Smooth muscle cell of the brain vasculature (primary cell): ENCODE measurements around the gene THADA.
"Not testable (repeated sequence)": the region's sequence is repeated elsewhere in the genome, so short reads cannot be mapped to it uniquely, and the experiment has no call there.

ENCODE experiments used
- DNase-seq: peaks from one replicate; pipeline ENCODE4 v3.0.0-alpha.2; 2012; ENCODE audit warnings: low read depth, low spot score

The THADA gene

DNA sequence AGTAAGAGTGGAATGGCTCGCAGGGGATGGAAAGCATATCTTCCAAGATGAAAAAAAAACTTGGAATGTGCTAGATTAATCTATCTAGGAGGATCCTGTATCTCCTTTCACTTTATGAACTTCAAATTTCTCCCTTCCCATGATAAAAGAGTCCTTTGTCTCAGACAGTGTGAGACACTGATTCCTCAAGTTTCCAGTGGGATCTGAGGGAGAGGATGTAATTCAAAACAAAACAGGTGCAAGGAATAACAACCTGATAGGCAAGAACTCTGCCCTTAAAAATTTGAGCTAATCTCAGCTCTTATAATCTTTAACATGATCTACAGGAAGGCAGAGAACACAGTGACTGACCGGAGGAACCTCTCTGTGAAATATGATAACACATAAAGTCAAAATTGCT is 207.5 kb downstream of the THADA start:
- DNase-seq = no peak

DNA sequence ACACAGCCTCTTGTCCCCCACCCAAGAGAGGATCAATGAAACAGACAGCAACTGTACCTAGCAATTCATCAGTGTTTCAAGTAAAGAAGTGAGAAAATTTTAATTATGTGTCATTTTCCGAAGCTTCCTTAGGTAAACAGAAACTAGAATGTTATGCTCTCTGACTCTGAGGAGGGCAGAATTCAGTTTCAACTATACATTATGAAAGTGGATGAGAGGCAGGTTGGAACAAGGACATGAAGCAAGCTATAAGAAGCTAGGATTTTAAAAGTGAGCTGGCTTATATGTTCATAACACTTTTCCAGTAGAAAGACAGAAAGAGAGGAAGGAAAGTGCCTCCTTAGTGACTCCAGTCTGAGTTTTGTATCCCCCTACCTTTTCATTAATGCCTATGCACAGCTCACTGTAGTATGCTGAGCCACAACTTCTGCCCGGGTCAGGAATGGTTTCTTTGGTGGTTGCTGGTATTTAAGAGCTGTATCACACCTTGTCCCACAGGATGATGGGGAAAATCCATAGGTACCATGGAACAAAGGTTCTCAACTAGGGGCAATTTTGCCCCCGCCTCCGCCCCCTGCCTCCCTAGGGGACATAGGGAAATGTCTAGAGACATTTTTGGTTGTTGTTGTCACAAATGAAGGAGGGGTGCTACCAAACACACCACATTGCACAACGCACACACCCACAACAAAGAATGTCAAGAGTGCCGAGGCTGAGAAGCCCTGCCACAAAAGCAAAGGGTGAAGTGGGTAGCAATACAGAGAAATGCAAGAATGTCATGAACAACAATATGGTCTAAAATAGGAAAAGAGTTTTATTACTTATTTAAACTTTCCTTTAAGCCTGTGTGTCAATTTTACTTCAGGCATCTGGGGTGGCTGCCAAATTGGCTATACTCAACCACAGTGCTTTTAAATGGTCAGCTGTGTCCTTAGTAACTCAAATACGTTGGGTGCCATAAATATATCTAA is 208.5 kb downstream of the THADA start:
- no peak for DNase-seq

DNA sequence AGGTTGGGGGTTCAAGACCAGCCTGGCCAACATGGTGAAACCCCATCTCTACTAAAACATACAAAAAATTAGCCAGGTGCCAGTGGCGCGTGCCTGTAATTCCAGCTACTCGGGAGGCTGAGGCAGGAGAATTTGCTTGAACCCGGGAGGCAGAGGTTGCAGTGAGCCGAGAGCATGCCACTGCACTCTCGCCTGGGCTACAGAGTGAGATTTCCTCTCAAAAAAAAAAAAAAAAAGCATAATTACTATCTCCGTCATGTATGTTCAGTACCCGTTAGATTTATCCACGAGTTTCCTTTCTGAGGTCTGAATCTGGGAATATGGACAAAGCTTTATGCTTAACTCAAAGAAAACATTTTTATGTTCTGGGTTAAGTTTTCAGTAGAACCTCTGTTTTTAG is 209.2 kb downstream of the THADA start:
- DNase-seq = not testable (repeated sequence)

DNA sequence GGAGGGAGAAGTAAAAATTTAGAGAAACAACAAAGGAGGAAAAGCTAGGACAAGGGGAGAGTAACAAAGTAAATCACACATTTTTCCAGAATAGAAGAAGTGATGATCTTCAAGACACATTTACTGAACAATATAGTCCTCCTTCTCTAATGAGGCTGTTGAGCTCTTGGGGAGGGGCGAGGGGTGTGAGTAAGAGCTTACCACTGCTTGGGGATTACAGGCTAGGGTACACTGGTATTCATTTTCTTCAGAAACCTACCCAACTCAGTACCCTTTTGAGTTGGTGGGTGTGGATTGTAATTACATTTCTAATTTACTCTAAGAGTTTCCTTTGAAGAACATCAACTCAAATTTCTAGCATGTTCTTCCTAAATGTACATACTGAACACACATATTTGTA is 211.7 kb downstream of the THADA start:
- DNase-seq = no peak

DNA sequence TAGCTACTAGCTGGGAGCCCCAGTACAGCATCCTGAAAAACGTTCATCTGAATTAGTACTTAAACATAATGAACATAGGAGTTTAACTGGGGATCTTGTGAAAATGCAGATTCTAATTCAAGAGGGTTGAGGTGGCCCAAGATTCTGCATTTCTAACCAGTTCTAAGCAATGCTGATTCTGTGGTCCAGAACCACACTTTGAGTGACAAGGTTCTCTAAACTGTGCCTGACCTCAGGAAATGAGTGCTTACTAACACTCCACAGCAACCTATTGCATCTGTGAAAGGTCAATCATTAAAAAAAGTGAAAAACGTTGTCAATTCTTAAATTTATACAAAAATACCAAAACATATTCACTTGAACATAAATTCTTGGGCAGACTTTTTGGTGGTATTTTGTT is 212.3 kb downstream of the THADA start:
- no peak for DNase-seq

DNA sequence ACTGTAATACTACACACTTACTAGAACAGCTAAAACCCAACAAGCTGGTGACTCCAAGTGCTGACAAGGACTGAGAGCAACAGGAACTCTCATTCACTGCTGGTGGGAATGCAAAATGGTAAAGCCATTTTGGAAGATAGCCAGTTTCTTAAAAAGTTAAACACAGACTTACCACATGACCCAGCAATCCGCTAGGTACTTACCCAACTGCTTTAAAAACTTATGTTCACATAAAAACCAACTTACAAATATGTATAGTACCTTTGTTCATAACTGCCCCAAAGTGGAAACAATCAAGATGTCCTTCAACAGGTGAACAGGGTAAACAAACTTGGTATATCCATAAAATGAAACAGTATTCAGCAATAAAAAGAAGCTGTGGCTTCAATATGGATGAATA is 216.3 kb downstream of the THADA start:
- DNase-seq = no peak

DNA sequence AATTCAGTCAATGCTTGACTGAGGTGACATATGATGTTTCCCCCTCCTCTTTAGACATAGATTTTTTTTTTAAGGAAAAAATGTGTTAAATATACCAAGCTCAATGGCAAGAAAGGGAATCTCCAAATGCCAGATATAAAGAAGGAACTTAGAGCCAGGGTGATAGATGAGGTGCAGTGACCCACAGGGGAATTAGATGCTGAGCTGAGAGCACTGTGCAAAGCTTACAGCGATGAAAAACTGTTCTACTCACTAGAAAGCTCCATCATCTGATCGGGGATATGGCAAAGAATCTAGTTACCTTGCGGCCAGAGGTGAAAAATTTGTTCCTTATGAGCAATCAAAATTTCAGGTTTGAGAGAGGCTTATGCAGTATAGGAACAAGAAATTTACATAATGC is 218.5 kb downstream of the THADA start:
- DNase-seq = no peak

DNA sequence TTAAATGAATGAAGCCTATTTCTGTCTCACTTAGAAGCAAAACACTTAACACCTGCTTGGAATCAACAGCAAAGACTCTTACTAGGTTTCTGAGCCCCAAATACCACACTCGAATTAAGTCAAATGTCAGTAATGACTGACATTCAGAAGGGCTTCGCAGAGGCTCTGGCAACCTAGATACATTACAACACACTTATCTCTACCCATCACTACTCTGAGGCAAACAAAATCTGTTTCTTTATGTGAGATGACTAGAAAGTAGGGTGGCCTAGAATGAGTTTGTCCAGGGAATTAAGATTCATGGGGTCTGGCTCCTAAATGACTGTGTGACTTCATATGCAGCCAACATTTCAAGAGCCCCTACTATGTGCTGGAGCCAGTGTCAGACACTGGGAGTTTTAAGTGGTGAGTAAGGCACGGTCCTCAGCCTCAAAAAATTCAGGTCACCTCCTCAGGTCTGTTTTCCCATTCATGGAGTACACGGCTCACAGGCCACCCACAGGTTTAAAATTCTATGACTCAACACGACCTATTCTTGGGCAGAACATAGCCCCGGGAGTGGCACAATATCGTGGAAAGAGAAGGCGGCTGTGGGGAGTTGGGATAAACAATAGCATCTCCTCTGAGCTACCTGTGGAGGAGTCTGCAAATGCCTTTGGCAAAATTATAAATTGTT is 219.2 kb downstream of the THADA start:
- DNase-seq = no peak

DNA sequence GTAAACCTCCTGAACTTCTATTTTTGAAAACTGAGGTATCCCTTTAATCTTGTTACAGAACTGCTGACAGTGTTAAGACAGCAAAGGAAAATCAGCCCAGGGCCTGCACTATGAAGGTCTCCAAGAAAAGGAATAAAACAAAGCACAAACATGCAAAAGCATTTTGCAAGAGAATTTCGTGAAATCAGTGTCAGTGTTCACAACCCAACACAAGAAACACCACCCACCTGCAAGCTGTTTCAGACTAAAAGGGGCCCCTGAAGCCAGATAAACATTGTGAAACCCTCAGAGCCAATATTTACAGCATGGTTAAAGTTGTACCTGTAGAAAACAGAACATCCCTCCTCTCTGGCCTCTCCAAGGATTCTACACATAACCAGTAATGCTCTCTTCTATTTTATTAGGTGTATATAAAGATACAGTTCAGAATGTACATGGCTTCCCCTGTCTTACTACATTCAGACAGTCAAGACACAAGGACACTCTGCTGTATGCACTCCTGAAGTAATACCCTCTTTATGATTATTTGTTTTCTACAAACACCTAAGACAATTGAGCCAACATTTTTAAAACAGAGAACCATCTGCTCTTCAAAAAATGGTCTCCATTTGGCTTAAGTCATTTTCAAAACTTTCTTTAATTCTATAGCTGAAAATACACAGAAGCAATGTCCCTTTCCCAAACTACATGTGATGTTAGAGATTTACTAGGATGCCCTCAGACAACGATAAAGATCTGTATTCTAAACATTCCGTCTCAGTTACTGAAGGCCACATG is 219.9 kb downstream of the THADA start:
- DNase-seq = no peak

DNA sequence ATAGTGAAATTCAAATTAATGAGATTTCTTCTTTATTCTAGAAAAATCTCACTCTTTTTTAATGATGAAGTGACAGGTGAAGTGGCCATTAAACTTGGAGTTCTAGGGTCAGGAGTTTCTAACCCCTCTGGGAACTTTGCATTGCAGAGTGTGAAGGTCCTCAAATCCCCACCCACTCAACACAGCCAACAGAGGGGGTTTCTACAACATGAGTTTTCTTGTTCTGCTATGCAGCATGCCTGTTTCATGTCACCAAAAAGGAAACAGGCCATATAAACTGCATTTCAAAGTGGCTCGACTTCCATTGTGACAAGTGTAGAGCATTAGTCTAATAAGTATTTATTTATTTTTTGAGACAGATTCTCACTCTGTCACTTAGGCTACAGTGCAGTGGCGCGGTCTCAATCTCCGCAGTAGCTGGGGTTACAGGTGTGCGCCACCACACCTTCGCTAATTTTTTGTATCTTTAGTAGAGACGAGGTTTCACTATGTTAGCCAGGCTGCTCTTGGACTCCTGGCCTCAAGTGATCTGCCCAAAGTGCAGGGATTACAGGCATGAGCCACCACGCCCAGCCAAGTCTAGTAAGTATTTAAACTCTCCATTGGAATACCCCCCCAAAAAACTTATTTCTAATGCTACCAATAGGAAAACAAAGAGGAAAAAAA is 223.3 kb downstream of the THADA start:
- DNase-seq = no peak

DNA sequence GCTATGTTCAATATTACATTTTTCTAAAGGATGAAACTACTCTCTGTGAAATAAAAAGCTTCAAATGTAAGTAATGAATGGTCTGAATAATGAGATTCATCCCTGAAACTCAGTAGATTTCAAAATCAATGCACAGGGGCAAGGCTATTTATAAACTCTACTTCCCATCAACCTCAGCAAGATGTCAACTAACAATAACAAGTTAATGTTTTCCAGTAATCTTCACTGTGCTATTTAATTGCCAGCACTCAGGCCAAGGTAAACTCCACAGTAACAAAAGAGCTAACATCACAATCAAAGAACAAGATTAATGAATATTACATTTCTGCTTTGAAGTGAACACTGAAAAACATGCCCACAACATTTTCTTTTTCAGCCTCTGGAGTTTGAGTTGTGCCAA is 225.1 kb downstream of the THADA start:
- DNase-seq = no peak

DNA sequence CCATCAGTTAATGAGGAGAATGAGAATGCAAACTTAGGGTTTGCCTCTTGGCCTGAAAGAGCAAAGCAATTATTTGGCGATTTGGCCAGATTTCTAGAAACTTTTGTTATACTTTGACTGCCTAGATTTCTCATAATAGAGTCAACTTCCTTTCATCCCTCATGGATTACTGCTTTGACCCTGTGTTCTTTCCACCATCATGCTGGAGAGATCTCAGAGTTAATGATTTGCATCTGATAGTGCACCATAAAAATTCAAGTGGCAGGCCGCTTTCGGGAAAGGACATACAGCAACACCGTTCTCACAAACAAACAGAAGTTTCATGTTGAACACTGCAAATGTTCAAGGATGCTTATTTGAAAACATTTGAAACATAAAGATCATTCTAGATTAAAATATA is 225.7 kb downstream of the THADA start:
- DNase-seq = no peak

DNA sequence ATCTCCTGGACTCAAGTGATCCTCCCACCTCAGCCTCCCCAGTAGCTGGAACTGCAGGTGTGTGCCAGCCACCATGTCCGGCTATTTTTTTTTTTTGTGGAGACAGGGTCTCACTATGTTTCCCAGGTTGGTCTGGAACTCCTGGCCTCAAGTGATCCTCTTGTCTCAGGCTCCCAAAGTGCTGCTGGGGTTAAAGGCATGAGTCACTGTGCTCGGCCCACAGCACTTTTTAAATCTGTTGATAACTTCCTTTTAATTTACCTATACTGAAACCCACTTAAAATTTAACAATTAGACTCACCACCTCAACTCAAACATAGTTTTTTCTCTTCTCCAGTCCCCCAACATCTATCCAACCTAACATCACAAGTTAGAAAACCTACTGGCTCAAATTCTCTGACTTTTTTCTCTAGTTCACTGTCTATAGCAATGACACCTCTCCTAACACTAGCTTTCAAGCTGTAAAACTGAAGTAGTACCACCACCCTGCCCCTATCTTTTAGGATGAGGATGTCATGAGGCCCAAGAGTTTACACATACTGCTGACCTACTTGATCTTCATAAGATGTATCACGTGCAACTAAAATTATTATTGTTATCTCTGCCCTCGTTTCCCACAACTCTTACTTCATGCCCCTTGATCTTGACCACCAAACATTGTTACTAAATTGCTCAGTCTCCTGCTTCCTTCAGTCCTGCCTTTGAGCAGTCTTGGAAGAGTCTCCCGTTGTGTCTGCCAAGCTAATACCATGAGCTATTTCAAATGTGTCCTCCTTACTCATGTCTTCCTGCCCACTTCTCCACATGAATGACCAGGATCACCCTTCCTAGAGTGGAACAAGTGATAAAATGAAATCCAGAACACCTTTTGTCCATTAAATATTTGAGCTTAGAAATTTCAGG is 227.1 kb downstream of the THADA start:
- DNase-seq = no peak

DNA sequence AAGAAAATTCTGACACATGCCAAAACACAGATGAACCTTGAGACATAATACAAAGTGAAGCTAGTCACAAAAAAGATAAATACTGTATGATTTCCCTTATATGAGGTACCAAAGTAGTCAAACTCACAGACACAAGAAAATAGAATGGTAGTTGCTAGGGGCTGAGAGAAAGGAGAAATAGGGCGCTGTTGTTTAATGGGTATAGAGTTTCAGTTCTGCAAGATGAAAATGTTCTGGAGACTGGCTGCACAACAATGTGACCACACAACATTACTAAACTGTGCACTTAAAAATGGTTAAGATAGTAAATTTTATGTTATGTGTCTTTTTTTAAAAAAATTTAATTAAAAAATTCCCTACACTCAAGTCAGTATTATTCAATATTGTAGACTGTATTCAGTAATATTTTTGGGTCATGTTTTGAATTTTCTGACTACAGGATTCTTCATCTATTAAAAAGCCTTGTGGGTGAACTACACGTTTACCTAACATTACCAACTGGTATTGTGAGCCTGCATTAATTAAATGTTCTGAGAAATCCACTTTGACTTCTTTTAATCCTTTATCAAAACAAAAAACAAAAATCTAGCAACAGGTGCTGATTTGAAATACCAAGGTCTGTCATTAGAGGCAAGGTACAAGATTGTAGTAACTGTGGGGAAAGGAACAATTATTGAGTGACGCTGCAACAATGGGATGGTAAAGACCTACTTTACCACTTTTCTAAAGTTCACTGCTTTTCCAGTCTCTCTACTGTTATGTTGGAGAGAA is 228.6 kb downstream of the THADA start:
- DNase-seq = no peak

DNA sequence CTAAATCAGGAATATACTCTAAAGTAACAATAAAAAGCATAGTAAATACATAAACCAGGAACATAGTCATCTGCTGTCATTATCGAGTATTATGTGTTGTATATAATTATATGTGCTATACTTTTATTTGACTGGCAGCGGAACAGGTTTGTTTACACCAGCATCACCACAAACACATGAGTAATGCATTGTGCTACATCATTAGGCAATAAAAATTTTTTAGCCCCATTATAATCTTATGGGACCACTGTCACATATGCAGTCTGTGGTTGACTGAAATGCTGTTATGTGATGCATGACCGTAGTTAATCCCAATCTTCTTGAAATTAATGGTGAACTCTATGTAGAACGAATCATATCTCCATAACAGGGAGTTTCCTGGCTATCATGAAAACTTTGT is 232.7 kb downstream of the THADA start:
- no peak for DNase-seq

DNA sequence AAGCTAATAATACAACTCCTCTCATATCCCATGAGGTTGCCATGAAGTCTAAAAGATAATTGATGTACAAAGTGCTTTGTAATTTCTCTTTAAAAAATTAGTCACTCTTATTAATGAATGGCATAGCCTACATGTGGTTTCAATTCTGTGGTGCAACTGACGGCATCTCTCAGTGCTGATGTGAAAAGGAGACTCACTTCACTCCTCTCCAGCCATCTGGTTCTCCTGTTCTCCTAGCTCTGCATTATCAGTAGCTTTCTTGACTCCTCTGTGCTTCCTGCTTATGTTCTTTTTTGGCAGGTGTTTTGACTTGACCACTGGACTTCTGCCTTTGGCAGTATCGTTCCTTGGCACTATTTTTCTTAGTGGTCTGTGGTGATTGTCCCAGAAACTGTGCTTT is 234.6 kb downstream of the THADA start:
- DNase-seq = no peak

DNA sequence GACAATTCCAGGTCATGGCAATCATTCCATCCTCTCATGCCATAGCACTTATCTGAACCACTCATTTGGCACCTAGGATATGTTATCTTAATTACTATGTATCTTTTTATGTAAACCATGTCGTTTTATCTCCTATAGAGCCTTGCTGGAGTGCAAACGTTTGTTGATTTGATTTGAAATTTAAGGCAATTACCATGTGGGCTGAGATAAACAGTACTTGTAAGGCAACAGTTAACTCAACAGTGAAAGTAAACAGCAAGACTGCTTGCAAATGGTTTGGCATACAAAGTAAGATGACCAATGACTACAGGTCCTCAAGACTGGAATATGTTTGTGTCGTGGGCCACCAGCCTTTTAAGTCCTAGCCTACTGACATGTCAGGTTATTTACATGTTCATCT is 235.7 kb downstream of the THADA start:
- DNase-seq = no peak

DNA sequence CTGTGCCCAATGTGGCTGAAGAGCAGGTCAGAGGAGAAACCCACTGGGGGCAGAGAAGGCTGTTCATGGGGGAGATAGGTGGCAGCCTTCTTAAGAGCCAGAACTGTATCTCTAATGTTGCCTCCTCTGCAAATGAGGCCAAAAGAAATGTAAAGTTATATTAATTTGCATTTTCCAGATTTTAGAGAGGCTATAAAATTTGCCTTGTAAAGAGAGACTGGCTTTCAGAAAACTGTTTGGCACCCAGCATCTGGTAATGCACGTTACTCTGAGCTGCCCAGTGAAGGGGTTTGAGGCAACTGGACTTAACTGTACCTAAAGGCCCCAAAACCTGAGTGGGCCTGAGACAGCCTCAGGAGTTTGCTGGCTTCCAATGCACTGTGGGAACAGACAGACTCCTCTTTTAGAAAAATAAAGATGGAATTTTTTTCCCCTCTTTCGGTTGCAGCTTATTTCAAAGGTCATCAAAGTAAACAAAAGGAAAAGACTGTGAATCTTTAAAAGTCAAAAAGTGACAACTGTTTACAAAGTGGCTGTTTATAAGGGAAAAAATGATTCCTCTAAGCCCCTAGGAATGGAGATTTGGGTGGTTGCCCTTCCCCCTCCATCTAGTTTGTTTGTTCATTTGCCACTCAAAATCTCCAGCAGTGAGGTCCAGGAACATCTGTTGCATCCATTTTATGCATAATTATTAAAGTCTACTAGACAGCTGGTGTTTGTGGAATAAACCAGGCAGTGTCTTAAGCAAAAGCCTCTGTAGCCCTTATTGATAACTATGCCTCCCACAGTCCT is 237.2 kb downstream of the THADA start:
- DNase-seq = no peak

DNA sequence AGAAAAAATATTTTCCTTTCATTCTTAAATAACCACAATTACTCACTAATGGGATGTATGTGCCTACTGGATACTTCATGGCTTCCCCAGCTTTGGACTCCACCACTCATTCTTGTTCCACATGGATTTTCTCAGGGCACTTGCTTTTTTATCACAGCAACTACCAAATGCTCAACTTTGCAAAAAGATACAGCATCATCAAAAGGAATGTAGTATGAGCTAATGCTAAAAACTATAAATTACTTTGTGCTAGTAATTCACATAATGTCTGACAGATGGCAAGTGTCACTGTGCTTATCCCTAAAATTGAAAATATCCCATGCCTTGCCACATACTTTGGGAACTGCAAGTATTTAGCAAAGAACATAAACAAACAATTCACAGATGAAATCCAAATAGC is 239.1 kb downstream of the THADA start:
- DNase-seq = no peak
